ENCODE data around the gene ZNF385B.

DNA sequence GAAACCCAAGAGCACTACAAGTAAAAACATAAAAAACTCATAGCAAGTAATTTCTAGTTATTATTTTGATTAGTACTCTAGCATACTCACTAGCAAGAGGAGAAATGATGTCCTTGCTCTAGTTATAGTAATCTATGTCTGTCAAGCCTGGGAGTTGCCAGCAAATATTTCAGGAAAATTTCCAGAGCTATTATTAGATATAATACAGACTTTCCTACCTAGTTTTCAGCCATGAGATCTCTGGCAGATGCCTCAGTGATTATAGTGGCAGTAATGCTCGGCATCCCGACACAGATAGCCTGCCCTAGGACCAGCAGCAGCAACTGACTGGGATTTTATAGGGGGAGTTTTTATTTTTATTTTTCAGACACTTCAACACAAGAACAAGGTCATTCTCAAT is 224.4 kb downstream of the ZNF385B start:
- TF ChIP-seq TAF1 (IDR thresholded peaks at IDR 0.05; ENCODE audit: borderline replicate concordance, low read depth, low read length), result no peak
- TF ChIP-seq POLR2A (IDR thresholded peaks at IDR 0.05; ENCODE audit: low read depth, low read length), result no peak
- TF ChIP-seq POLR2AphosphoS5 (IDR thresholded peaks at IDR 0.05; ENCODE audit: low read depth, low read length), result no peak
